Stimulated activated CD8-positive, alpha-beta memory T cell treated with anti-CD3 and anti-CD28 coated beads, Interleukin-15, amount 100 ng/mL, for 4 hours (primary cell): ENCODE results near the gene TPM3.
A peak's percentile ranks its signal among the peaks of the same experiment; 100 is the strongest.
"Not testable (repeated sequence)": the region's sequence is repeated elsewhere in the genome, so short reads cannot be mapped to it uniquely, and the experiment has no call there.

Source experiments
- DNase-seq, 2 donors: peaks; one replicate each; pipeline ENCODE4 v3.0.0-alpha.2; 2020; ENCODE audit warnings: low read depth in 2 of 2

TPM3 gene

GRCh38 chr1:154191990-154192461 is at the start of gene TPM3:
Gene TPM3, minus strand, starts transcription at chr1:154192100. Its CDS starts 82 bp downstream, at chr1:154192018.
- no peak for DNase-seq

- no peak for DNase-seq
Observed at GRCh38 chr1:154240294-154240833, 48.5 kb upstream of the TPM3 start.

DNA sequence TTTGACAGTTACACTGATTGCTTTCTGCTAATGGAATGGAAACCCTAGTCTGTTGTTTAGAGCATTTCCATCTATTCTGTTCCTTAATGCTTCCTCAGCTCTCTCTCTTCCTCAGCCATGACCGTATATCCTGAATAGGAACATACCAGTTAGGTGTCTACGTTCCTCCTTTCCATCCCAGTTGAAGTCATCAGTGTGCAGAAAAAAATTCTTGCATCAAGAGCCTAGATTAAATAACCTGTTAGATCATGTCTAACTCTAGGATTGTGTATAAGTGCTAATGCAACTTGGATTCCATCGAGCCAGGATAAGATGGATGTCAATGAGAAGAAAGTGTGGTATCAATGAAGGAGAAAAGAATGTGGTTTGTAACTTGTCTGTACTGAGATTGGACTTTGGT is 47.6 kb upstream of the TPM3 start:
- DNase-seq = no peak

DNA sequence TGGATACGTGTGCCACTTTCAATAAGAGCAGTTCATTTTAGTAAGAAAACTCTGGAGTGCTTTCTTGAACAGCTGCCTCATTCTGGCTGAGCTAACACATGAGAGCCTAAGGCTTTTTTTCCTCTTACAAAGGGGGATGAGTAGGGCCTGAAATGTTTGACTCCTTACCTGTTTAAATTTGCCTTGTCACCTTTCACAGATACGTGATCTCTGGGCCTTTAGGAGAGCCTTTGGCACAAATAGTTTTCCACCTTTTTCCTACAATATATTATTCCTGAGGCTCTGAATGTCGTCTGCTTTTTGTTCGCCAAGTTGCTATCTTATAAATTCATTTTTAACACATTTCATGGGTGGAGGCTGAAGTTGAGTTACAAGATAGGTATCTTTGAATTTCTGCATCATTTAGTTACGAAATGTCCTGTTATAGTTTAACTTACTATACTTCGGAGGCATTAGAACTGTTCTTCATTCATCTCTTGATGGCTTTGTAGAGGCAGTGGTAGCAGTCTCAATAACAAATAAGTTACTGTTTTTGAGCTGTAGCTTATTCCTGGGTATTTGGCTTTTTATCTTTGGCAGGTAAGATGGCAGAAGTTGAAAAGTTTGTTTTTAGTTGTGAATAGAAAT is 46.1 kb upstream of the TPM3 start:
- DNase-seq = no peak

- DNase-seq = no peak
Observed at GRCh38 chr1:154237435-154237834, 45.5 kb upstream of the TPM3 start.

DNA sequence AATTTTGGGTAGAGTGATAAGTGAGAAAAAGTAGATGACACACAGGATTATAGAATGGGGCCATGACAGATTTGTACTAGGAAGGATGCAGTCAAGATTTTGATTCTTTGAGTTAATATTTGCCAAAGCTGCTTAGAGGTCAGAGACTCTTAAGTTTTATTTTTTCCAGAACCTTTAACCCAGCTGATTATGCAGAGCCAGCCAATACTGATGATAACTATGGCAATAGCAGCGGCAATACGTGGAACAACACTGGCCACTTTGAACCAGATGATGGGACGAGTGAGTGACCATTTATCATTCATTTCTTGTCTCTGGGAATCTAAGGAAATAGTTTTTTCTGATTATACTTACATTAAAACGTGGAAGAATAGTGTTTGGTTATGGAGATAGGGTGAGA is 45.0 kb upstream of the TPM3 start:
- DNase-seq = no peak

GRCh38 chr1:154233127-154233526 is 41.2 kb upstream of the TPM3 start:
- DNase-seq = not testable (repeated sequence)

DNA sequence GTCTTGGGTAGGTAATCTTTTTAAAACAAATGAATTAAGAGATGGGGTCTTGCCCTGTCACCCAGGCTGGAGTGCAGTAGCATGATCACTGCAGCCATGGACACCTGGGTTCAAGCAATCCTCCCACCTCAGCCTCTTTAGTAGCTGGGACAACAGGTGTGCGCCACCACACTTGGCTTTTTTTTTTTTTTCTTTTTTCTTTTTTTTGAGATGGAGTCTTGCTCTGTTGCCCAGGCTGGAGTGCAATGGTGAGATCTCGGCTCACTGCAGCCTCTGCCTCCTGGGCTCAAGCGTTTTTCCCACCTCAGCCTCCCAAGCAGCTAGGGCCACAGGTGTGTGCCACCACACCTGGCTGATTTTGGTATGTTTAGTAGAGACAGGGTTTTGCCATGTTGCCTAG is 39.2 kb upstream of the TPM3 start:
- not testable (repeated sequence) for DNase-seq

DNA sequence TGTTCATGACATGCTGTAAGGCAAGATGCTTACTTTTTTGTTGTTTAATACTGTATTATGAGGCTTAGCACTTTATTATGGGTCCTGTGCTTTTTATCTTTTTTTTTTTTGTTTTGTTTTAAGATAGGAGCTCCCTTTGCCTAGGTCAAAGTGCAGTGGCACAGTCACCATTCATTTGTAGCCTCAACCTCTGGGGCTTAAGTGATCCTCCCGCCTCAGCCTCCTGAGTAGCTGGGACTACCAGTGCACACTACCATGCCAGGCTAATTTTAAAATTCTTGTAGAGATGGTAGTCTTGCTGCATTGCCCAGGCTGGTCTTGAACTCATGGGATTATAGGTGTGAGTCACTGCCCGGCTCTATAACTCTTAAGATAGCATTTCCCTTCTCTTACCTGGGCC is 33.5 kb upstream of the TPM3 start:
- no peak for DNase-seq

- DNase-seq = no peak
Observed at GRCh38 chr1:154223621-154224020, 31.7 kb upstream of the TPM3 start.

- no peak for DNase-seq
Observed at GRCh38 chr1:154222918-154223317, 31.0 kb upstream of the TPM3 start.

DNA sequence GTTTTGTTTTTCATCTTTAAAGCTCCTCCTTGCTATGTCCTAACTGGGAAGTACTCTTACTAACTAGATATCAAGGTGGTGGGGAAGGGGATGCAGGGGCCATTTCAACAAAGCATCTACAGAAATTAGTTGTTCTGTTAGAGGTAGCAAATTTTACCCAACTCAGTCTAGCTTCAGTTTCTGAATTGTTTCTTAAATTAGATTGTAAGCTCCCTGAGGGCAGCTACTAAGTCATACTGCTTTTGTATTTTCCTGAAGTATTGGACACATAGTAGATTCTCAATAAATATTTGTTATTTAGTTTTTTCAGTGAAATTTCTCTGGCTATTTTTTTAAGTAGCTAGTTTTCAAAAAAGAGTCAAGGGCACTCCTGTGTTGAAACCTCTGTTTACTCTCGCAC is 30.6 kb upstream of the TPM3 start:
- DNase-seq = no peak

DNA sequence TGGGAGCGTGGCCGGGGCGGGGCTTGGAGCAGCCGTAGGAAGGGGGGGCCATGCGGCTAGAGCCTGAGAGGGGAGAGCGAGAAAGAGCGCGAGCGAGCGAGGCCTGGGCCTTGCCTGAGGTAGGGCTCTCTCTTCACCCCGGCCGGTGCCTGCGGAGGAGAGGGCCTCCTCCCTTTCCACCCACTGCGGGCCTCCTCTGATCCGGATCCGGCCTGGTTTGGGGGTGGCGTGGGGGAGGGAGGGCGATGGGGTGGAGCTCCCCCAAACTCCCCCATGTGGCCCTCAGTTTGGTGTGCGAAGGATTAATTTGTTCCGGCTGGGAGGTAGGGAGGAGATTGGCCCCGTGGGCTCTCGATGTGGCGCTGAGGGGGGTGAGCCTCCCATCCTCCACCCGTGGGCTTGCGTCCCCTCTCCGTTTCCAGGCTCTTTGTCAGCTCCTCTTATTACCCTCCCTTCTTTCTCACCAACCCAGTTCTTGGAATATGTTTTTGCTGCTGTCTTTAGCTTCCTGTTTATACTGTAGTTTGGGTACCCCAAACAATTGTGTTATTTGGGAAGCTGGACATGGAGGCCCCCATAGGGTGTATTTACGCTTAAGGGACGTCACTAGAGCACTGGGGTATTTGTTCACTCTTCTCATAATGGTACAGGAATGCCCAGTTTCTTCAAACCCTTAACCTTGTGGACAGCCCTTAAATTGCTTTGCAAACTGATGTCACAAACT is 29.5 kb upstream of the TPM3 start:
- peak; percentile 64 to 70 for DNase-seq

GRCh38 chr1:154220970-154221277 is 29.0 kb upstream of the TPM3 start:
- no peak for DNase-seq

- DNase-seq = peak; percentile 97 to 98
Observed at GRCh38 chr1:154220071-154220969, 28.4 kb upstream of the TPM3 start, which contains the start of gene UBAP2L. Gene UBAP2L, plus strand, starts transcription at chr1:154220955. Its CDS starts 4,169 bp downstream, at chr1:154225124.

DNA sequence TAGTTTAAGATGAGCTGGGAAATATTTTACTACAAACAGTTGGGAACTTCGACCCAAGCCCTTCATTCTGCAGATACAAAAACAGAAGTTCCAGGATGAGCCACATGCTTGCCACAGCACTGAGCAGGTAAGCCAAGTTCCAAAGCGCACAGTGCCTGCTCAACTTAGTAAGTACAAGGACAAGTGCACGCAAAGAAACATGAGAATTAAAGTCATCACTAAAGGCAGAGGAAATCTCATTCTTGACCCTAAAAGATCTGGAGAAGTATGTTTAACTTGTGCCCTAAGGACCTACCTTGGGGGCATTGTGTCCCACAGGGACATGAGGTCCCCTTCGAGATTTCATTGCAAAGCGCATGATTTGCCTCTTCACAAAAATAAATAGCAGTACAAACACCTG is 27.6 kb upstream of the TPM3 start:
- no peak for DNase-seq

DNA sequence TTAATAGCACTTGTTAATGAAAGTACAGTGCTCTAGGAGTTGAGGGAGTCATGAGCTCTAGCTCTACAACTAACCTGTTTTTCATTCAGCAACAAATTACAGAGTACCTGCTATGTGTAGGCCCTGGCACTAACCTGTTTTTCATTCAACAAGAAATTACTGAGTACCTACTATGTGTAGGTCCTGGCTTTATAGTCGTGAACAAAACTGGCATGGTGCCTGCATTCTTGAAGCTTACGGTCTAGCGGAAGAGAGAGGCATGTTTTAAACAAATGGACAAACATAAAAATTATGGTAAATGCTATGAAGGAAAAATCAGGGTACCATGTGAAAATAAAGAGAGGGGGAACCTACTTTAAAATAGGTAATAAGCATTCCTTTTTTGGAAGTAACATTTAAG is 26.6 kb upstream of the TPM3 start:
- DNase-seq = no peak

DNA sequence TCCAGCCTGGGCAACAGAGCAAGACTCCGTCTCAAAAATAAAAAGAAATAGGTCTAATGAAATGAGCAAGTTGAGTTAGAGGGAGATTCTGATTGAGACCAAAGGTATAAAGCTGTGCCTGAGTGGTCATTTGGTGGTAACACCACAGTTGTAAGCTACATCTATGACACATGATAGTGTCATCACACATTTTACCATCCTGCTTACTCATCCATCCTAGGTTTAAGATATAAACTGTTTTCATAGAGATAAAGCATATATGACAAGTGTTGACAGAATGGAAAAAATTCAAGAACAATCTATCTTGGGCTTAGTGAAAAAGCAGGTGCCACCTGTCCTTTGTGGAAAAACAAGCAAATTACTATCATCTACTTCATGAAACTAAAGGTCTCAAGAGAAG is 21.4 kb upstream of the TPM3 start:
- no peak for DNase-seq

DNA sequence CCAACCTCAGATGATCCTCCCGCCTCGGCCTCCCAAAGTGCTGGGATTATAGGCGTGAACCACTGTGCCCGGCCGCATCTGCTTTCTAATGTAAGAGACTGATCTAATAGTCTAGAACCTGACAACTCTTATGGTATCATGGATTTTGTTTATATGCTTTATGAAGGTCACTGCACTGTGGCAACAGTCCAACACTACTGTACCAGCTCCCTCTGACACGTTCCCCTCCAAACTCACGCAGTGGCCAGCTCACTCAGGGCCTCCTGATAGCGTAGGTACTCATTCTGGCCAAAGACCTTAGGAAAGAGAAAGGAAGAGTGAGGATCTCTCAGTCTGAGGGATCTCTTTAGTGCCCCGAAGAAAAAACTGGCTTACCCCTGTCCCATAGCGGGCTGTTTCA is 20.2 kb upstream of the TPM3 start:
- DNase-seq = no peak

DNA sequence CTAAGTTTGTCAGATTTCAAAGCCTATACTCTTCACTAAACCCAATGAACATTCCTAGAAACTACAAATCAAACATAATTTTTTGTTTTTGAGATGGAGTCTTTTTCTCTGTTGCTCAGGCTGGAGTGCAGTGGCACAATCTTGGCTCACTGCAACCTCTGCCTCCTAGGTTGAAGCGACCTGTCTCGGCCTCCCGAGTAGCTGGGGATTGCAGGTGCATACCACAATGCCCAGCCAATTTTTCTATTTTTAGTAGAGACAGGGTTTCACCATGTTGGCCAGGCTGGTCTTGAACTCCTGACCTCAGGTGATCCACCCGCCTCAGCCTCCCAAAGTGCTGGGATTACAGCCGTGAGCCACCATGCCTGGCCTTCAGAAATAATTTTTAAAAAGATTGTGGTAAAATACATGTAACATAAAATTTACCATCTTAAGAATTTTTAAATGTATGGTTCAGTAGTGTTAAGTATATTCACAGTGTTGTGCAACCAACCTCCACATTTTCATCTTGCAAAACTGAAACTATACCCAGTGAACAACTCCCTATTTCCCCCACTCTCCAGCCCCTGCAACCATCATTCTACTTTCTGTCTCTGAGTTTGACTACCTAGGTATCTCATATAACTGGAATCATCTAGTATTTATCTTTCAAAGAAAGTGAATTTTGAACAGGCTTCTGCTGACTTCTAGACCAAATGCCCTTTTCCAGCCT is 16.9 kb upstream of the TPM3 start:
- DNase-seq = no peak

DNA sequence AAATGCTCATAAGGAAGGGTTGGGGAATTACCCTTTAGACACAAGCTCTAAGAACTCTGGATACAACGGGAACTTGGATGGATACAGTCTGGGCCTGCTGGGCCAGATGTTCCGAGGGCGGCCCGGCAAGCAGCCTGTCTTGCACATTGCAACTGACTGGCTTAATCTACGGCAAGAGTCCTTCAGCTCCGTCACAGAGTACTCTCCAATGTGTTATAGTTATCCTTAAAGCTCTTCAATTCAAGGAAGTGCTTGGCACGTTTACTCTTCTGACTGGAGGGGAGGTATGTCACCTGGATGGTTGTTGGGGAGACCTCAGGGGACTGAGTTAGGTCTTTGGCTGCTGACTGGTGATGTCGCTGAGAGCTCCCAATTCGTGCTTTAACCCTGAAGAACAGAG is 15.4 kb upstream of the TPM3 start:
- no peak for DNase-seq

DNA sequence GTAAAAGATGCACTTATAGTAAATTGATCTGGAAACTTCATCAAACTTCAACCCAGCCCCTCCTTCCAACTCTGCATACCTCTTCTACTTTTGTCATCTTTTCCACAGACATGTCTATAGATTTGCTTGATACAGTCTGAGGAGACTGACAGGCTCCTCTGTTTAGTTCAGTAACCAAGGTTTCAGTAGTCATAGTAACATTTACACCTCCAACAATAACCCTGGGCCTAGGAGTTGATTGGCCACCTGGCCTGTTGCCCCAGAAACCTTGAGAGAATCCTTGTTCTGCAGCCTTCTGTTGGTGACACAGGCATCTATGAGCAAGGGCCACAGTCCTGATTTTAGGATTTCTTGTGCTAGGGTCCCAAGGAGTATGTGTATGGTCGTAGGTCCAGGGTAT is 14.3 kb upstream of the TPM3 start, which contains the start of gene CFAP141:
CFAP141 (minus strand) TSS at position 138 of the 400 bp plus-strand sequence; CDS start at position 112, 26 bp downstream.
- no peak for DNase-seq
